Left ventricle myocardium inferior (tissue), 1 donor: ENCODE results near the gene MYO5B. TPM values are rescaled to one million over a fixed set of nuclear protein-coding genes. Genes with fewer than 3 reads are reported as not detected.
"Not testable (repeated sequence)": the region's sequence is repeated elsewhere in the genome, so short reads cannot be mapped to it uniquely, and the experiment has no call there.

Experiments
- DNase-seq: peaks from one replicate; pipeline ENCODE4 v3.0.0-alpha.2; 2020
- H3K27ac ChIP-seq: fragments of 200-600 bp; replicated peaks from 2 replicates; pipeline ENCODE4 v1.8.0; 2021
- H3K27me3 ChIP-seq: fragments of 200-600 bp; 2 replicates; pipeline ENCODE4 v1.8.0; 2021; ENCODE audit warnings: low read depth
- H3K36me3 ChIP-seq: fragments of 200-600 bp; 2 replicates; pipeline ENCODE4 v1.8.0; 2021
- H3K4me1 ChIP-seq: fragments of 200-600 bp; 2 replicates; pipeline ENCODE4 v1.8.0; 2021
- H3K4me3 ChIP-seq: fragments of 200-600 bp; 2 replicates; pipeline ENCODE4 v1.8.0; 2021; ENCODE audit warnings: mild to moderate bottlenecking, moderate library complexity
- H3K9me3 ChIP-seq: fragments of 200-600 bp; replicated peaks from 2 replicates; pipeline ENCODE4 v1.8.0; 2021
- CTCF ChIP-seq: fragments of 200-600 bp; IDR thresholded peaks from 2 replicates; pipeline ENCODE4 v1.8.0; 2021; ENCODE audit warnings: antibody characterized with exemption, mild to moderate bottlenecking, borderline replicate concordance
- intact Hi-C: fragments of 100-400 bp; cut with micrococcal nuclease; formaldehyde crosslinking; loops from one replicate; pipeline ENCODE4 v1.11.0; 2022
- total RNA-seq: library from RNA; stranded (reverse); fragmentation: NEBNext Ultra II Directional; extraction: Animal tissue kit (Norgen Biotek cat#: 25700); gene quantifications from one replicate; pipeline ENCODE4 v1.2.1, GENCODE V29; 2021
- donor health status: DM: no; HTN: yes; CAD: no; lungs with severe emphysema.

The MYO5B gene
- total RNA-seq, 1 donor from 2014 or later = 0.44 TPM

DNA sequence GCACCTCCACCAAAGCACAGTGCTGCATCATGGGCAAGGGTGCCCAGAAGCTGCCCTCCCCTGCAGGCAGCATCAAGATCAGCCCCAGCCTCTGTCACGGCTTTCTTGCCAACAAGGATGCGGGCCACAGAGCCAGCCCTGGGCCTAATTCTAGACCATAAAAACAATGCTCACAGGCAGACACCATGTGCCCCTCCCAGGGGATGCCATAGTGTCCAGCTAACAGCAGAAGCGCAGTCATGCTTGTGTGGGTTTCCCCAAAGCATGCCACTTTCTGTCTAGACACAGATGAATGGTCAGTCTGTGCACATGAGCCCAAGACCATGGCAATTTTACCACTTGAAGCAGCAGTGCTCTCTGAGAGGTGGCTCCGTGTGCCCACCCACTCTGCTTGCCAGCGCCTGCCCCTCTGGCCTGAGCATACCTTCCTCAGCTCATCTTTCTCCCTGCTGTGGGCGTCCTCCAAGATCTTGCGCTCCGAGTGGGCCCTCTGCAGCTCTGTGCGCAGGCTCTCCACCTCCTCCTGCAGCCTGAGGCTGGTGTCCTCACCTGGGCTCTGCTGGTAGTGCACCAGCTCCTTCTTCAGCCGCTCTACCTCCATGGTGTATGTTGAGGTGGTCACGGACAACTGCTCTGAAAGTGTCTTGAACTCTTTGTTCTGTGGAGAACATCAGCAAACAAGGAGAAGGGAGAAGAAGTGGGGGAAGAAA, 300.3 kb downstream of the MYO5B start:
- Histone ChIP-seq H3K9me3 (no peaks in the 10 kb centered on the region), H3K4me1 (no peaks in the 10 kb centered on the region), H3K27me3 (peaks cover 26% of the 10 kb centered on the region), H3K4me3 (no peak overlapping the region), H3K36me3 (no peaks in the 10 kb centered on the region), H3K27ac (no peak overlapping the region)
- TF ChIP-seq CTCF = no peak
- intact Hi-C loops = no loop called here
- DNase-seq = no peak

DNA sequence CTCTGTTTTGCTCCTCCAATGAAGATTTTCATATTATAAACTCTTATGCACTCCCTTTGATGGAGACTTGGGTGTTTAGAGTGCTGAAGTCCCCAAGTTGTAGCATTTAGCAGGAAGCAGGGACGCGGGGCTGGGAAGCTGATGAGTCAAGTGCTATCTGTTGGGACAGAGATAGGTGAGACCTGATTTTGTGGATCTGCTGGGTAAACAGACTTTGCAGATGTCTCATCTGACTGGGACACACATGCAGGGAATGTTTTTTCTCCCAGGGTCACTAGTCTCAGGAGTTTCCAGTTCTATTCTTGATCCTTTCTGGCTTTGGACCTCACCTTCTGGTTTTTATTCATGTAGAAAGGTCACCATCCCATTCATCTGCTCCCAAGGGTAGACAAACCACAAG, 301.9 kb downstream of the MYO5B start:
- H3K4me1 ChIP-seq = no peaks in the 10 kb centered on the region
- no peak for DNase-seq
- H3K27me3 ChIP-seq = peaks cover 26% of the 10 kb centered on the region
- no peak overlapping the region for H3K27ac ChIP-seq
- no peaks in the 10 kb centered on the region for H3K36me3 ChIP-seq
- no peak for TF ChIP-seq CTCF
- H3K9me3 ChIP-seq = no peaks in the 10 kb centered on the region
- H3K4me3 ChIP-seq = no peak overlapping the region
- intact Hi-C loops = no loop called here

GRCh38 chr18:49892148-49892924, 302.6 kb downstream of the MYO5B start:
- Histone ChIP-seq H3K4me3 (no peak overlapping the region), H3K9me3 (no peaks in the 10 kb centered on the region), H3K4me1 (no peaks in the 10 kb centered on the region), H3K27ac (no peak overlapping the region), H3K36me3 (no peaks in the 10 kb centered on the region), H3K27me3 (peaks cover 29% of the 10 kb centered on the region)
- intact Hi-C loops = no loop called here
- TF ChIP-seq CTCF = no peak
- DNase-seq = no peak

DNA sequence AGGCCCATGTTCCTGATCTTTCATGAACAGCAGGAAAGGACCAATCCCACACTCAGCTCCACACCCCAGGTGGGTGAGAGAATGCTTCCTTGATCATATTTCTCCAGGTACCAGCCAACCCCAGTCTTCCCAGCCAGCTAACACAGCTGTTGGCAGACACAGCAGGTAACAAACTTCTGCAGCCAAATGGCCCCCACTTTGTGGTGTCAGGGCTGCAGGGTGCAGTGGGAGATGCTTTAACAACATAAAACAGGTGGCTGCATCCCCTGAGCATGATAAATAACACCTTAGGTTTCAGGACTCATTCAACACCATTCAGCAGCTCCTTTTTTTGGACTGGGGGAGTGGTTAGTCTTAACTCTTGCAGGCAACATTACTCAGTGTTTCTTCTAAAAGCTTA, 304.9 kb downstream of the MYO5B start:
- Histone ChIP-seq H3K9me3 (no peaks in the 10 kb centered on the region), H3K36me3 (no peaks in the 10 kb centered on the region), H3K27ac (no peak overlapping the region), H3K27me3 (peaks cover 24% of the 10 kb centered on the region), H3K4me1 (no peaks in the 10 kb centered on the region), H3K4me3 (no peak overlapping the region)
- intact Hi-C loops = no loop called here
- no peak for TF ChIP-seq CTCF
- DNase-seq = no peak

DNA sequence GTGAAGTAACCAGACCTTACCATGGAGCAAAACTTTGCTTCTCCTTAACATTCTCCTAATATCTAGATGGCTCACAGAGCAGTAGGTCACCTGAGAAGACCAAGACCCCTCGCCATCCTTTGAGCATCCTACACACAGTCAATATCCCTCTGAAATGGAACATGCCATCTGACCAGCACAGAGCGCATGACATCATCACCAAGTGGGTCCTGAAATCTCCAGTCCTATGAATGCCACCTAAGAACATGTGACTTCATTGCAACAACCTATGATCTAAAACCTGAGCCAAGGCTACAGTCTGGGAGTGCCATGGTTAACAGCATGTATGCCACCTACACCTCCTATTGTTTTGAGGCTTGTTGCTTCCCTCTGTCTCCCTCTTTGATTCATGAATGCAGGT, 305.4 kb downstream of the MYO5B start:
- H3K4me3 ChIP-seq, H3K9me3 ChIP-seq, H3K4me1 ChIP-seq, H3K27ac ChIP-seq, DNase-seq, intact Hi-C loops, H3K36me3 ChIP-seq: not testable (repeated sequence)
- H3K27me3 ChIP-seq = peaks cover 24% of the 10 kb centered on the region
